ENCODE data around the gene ATG7.
A peak's percentile ranks its signal among the peaks of the same experiment; 100 is the strongest.

Gene ATG7

GRCh38 chr3:11288786-11289637 is 16.8 kb downstream of the ATG7 start:
- no peak overlapping the region for H3K4me3 ChIP-seq (replicated peaks in 1 of 2; ENCODE audit: low read depth in 2 of 2, low read length in 2 of 2)

DNA sequence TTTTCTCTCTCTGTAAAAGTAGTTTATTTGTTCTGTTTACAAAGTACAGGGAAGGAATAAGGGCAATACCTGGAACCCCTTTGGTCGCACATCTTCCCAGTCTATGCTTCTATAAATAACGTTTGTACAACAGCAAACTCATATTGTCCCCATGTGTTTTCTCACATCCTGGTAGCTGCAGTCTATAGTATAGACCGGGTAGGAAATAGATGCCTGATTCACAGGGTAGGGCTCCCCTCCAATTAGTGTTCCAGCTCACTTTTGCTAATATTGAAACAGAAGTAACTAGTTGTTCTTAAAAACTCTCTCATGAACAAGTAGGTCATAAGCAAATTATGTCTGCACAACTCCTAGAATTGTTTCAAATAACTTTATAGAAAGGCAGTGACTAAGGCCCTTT is 17.7 kb downstream of the ATG7 start:
- no peak overlapping the region for H3K4me3 ChIP-seq (replicated peaks in 1 of 2; ENCODE audit: low read depth in 2 of 2, low read length in 2 of 2)

More at GRCh38 chr3:11288786-11289637, 16.8 kb downstream of the ATG7 start:
- peak; percentile 95 to 98 for DNase-seq (ENCODE audit: low read depth in 2 of 2)
- TF ChIP-seq, protein P1, sequence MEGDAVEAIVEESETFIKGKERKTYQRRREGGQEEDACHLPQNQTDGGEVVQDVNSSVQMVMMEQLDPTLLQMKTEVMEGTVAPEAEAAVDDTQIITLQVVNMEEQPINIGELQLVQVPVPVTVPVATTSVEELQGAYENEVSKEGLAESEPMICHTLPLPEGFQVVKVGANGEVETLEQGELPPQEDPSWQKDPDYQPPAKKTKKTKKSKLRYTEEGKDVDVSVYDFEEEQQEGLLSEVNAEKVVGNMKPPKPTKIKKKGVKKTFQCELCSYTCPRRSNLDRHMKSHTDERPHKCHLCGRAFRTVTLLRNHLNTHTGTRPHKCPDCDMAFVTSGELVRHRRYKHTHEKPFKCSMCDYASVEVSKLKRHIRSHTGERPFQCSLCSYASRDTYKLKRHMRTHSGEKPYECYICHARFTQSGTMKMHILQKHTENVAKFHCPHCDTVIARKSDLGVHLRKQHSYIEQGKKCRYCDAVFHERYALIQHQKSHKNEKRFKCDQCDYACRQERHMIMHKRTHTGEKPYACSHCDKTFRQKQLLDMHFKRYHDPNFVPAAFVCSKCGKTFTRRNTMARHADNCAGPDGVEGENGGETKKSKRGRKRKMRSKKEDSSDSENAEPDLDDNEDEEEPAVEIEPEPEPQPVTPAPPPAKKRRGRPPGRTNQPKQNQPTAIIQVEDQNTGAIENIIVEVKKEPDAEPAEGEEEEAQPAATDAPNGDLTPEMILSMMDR (IDR thresholded peaks at IDR 0.05; ENCODE audit: low read depth, low read length), result no peak

GRCh38 chr3:11290743-11291680 is 18.8 kb downstream of the ATG7 start:
- DNase-seq (ENCODE audit: low read depth in 2 of 2), result peak; percentile 45 to 87
- TF ChIP-seq, protein P1 (IDR thresholded peaks at IDR 0.05; ENCODE audit: low read depth, low read length), result no peak
- no peak overlapping the region for H3K4me3 ChIP-seq (replicated peaks in 1 of 2; ENCODE audit: low read depth in 2 of 2, low read length in 2 of 2)

More for the DNA sequence above, 17.7 kb downstream of the ATG7 start:
- TF ChIP-seq, protein P1 (IDR thresholded peaks at IDR 0.05; ENCODE audit: low read depth, low read length), result no peak
- DNase-seq (ENCODE audit: low read depth in 2 of 2), result peak in 1 of 2 donors; percentile 47

- TF ChIP-seq, protein P1 (IDR thresholded peaks at IDR 0.05; ENCODE audit: low read depth, low read length), result no peak
- no peak overlapping the region for H3K4me3 ChIP-seq (replicated peaks in 1 of 2; ENCODE audit: low read depth in 2 of 2, low read length in 2 of 2)
- DNase-seq (ENCODE audit: low read depth in 2 of 2), result no peak
These were observed 19.6 kb downstream of the ATG7 start for GRCh38 chr3:11291808-11292207.

DNA sequence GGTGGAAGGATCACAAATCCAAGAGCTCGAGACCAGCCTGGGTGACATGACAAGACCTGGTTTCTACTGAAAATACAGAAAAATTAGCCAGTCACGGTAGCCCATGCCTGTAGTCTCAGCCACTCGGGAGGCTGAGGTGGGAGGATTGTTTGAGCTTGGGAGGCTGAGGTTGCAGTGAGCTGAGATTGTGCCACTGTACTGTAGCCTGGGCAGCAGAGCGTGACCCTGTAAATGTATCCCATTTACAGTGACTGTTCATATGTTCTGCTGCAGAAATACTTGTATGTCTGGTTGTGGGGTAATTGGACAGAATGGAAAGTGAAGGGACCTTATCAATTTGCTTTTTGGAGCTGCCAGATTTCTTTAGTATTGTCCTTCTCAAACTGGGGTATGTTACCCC is 24.9 kb downstream of the ATG7 start:
- TF ChIP-seq, protein P1 (IDR thresholded peaks at IDR 0.05; ENCODE audit: low read depth, low read length), result no peak
- DNase-seq (ENCODE audit: low read depth in 2 of 2), result no peak
- H3K4me3 ChIP-seq (replicated peaks in 1 of 2; ENCODE audit: low read depth in 2 of 2, low read length in 2 of 2), result no peak overlapping the region

DNA sequence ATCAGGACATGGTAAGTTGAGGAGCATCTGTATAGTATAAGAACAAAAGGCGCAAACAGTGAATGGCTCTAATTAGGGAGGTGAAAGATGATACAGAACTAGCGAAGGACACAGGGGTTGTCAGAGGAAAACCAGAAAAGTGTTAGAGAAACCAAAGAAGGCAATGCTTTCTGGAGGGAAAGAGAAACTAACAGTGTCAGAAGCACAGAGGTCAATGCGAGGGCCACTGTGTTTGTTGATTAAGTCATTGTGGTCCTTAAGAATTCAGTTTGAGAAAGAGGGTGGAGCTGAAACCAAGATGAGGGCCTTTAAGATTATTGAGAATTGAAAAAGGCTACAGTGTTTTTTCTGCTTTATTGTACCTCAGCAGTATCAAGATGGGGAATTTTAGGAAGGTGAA is 28.8 kb downstream of the ATG7 start:
- DNase-seq (ENCODE audit: low read depth in 2 of 2), result no peak
- no peak overlapping the region for H3K4me3 ChIP-seq (replicated peaks in 1 of 2; ENCODE audit: low read depth in 2 of 2, low read length in 2 of 2)
- TF ChIP-seq, protein P1 (IDR thresholded peaks at IDR 0.05; ENCODE audit: low read depth, low read length), result no peak
